K562 (cell line): ENCODE results near the gene ZNF610. TPM values are rescaled to one million over a fixed set of nuclear protein-coding genes. Genes with fewer than 3 reads are reported as not detected.

ENCODE experiments used
- NCOA2 ChIP-seq, 2 experiments: fragments of 450-650 bp; IDR thresholded peaks; 2 replicates each; pipeline ENCODE4 v1.6.1; 2018; ENCODE audit warnings: mild to moderate bottlenecking in 2 of 2, moderate library complexity in 1 of 2; ENCODE audit not compliant: partially characterized antibody in 2 of 2
- TBP ChIP-seq: optimal IDR thresholded peaks from 2 replicates; pipeline ENCODE3; 2011; ENCODE audit warnings: low read depth, low read length, improper control_type of control experiment
- TSC22D4 ChIP-seq: fragments of 450-650 bp; IDR thresholded peaks from 2 replicates; pipeline ENCODE4 v1.6.1; 2016; ENCODE audit warnings: missing genetic modification characterization, missing biosample characterization, control low read depth
- ZNF274 ChIP-seq: IDR thresholded peaks from 2 replicates; pipeline ENCODE4 v1.6.1; 2011; ENCODE audit warnings: low read depth, mild to moderate bottlenecking, low read length, moderate library complexity, borderline replicate concordance
- ZNF408 ChIP-seq: fragments of 250-450 bp; sonication (Bioruptor Pico); IDR thresholded peaks from 2 replicates; pipeline ENCODE4 v1.4.0; 2020; ENCODE audit warnings: low read depth, mild to moderate bottlenecking, moderate library complexity
- ZNF695 ChIP-seq: fragments of 450-650 bp; formaldehyde crosslinking; IDR thresholded peaks from 2 replicates; pipeline ENCODE4 v1.4.0; 2020; ENCODE audit warnings: mild to moderate bottlenecking, moderate library complexity
- polyA plus RNA-seq, 8 experiments: library from polyadenylated mRNA; depleted of rRNA in 4 of 8; stranded (reverse) in 5 of 8; unstranded in 3 of 8; fragments of >200 nt; fragmentation: Nextera tagmentation in 2 of 8; fragmentation: Illumina TruSeq in 1 of 8; extraction: Ambion mirVana in 2 of 8; extraction: Trizol in 1 of 8; gene quantifications; 2 replicates each; pipeline versions ENCODE4 v1.2.1 to v1.2.3, GENCODE V29; 2011 to 2014; ENCODE audit warnings: inconsistent platforms in 1 of 8, missing spikeins in 1 of 8
- total RNA-seq, 7 experiments: library from RNA; depleted of rRNA in 6 of 7; stranded (reverse); fragments of >200 nt in 6 of 7; fragmentation: Illumina TruSeq in 2 of 7; extraction: Trizol in 2 of 7; gene quantifications; 2 replicates each; pipeline versions ENCODE4 v1.2.1 to v1.2.3, GENCODE V29; 2011 to 2021; ENCODE audit warnings: low replicate concordance in 1 of 7
- TF ChIP-seq, protein P1 (sequence below), 2 experiments: fragments of 150-350 bp in 1 of 2; IDR thresholded peaks; 2 replicates each; pipeline ENCODE4 v1.6.1; 2012 to 2016; ENCODE audit warnings: low read depth in 2 of 2, low read length in 2 of 2, mild to moderate bottlenecking in 1 of 2, moderate library complexity in 1 of 2
- TF ChIP-seq, protein P2 (sequence below): fragments of 250-450 bp; sonication (Bioruptor Pico); IDR thresholded peaks from 2 replicates; pipeline ENCODE4 v1.5.0; 2022; ENCODE audit warnings: mild to moderate bottlenecking

ZNF610 gene
- total and polyA plus RNA-seq, 9 of the 15 experiments (the other 6 are each of a cell fraction or from before 2014, with no cell fraction given) = not detected

- TF ChIP-seq, protein P1, sequence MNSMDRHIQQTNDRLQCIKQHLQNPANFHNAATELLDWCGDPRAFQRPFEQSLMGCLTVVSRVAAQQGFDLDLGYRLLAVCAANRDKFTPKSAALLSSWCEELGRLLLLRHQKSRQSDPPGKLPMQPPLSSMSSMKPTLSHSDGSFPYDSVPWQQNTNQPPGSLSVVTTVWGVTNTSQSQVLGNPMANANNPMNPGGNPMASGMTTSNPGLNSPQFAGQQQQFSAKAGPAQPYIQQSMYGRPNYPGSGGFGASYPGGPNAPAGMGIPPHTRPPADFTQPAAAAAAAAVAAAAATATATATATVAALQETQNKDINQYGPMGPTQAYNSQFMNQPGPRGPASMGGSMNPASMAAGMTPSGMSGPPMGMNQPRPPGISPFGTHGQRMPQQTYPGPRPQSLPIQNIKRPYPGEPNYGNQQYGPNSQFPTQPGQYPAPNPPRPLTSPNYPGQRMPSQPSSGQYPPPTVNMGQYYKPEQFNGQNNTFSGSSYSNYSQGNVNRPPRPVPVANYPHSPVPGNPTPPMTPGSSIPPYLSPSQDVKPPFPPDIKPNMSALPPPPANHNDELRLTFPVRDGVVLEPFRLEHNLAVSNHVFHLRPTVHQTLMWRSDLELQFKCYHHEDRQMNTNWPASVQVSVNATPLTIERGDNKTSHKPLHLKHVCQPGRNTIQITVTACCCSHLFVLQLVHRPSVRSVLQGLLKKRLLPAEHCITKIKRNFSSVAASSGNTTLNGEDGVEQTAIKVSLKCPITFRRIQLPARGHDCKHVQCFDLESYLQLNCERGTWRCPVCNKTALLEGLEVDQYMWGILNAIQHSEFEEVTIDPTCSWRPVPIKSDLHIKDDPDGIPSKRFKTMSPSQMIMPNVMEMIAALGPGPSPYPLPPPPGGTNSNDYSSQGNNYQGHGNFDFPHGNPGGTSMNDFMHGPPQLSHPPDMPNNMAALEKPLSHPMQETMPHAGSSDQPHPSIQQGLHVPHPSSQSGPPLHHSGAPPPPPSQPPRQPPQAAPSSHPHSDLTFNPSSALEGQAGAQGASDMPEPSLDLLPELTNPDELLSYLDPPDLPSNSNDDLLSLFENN (IDR thresholded peaks at IDR 0.05; ENCODE audit: low read depth in 2 of 2, low read length in 2 of 2) = no peak
- TF ChIP-seq NCOA2 (IDR thresholded peaks at IDR 0.05; ENCODE audit: partially characterized antibody in 2 of 2) (no peak), TSC22D4 (tag) (no peak), TBP (no peak), ZNF695 (CRISPR knock-in tag) (no peak), ZNF274 (no peak), ZNF408 (no peak)
- TF ChIP-seq, protein P2, sequence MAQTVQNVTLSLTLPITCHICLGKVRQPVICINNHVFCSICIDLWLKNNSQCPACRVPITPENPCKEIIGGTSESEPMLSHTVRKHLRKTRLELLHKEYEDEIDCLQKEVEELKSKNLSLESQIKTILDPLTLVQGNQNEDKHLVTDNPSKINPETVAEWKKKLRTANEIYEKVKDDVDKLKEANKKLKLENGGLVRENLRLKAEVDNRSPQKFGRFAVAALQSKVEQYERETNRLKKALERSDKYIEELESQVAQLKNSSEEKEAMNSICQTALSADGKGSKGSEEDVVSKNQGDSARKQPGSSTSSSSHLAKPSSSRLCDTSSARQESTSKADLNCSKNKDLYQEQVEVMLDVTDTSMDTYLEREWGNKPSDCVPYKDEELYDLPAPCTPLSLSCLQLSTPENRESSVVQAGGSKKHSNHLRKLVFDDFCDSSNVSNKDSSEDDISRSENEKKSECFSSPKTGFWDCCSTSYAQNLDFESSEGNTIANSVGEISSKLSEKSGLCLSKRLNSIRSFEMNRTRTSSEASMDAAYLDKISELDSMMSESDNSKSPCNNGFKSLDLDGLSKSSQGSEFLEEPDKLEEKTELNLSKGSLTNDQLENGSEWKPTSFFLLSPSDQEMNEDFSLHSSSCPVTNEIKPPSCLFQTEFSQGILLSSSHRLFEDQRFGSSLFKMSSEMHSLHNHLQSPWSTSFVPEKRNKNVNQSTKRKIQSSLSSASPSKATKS (CRISPR knock-in tag) = no peak
These were observed 74.2 kb downstream of the ZNF610 start (continued) for GRCh38 chr19:52410276-52410675.
